Suprapubic skin (tissue), 4 donors: ENCODE measurements around the gene ZC3H8. TPM values are rescaled to one million over a fixed set of nuclear protein-coding genes. Genes with fewer than 3 reads are reported as not detected.

Experiments used
- DNase-seq, 2 donors: peaks; one replicate each; pipeline ENCODE4 v3.0.0-alpha.2; 2019; ENCODE audit warnings: low spot score in 2 of 2
- H3K27ac ChIP-seq: fragments of 200-600 bp; sonication (generic); one replicate; pipeline ENCODE4 v1.5.1; 2019
- H3K27me3 ChIP-seq: fragments of 200-600 bp; sonication (generic); one replicate; pipeline ENCODE4 v1.5.1; 2019
- H3K36me3 ChIP-seq: fragments of 200-600 bp; sonication (generic); one replicate; pipeline ENCODE4 v1.5.1; 2019
- H3K4me1 ChIP-seq: fragments of 200-600 bp; sonication (generic); one replicate; pipeline ENCODE4 v1.5.1; 2019
- H3K4me3 ChIP-seq: fragments of 200-600 bp; sonication (generic); one replicate; pipeline ENCODE4 v1.5.1; 2019; ENCODE audit warnings: mild to moderate bottlenecking
- H3K9me3 ChIP-seq: fragments of 200-600 bp; sonication (generic); one replicate; pipeline ENCODE4 v1.5.1; 2019
- EP300 ChIP-seq: sonication (generic); formaldehyde crosslinking; IDR thresholded peaks from one replicate; pipeline ENCODE4 v1.6.1; 2017; ENCODE audit warnings: antibody characterized with exemption
- POLR2A ChIP-seq, 2 donors: fragments of 450-650 bp; IDR thresholded peaks; one replicate each; pipeline ENCODE4 v1.6.1; 2017; ENCODE audit warnings: antibody characterized with exemption in 2 of 2, mild to moderate bottlenecking in 2 of 2, moderate library complexity in 2 of 2
- POLR2AphosphoS5 ChIP-seq, 3 donors: sonication (generic); formaldehyde crosslinking; IDR thresholded peaks; one replicate each; pipeline ENCODE4 v1.6.1; 2017; ENCODE audit warnings: antibody characterized with exemption in 3 of 3
- WGBS: methylation state at CpG from one replicate; pipeline ENCODE4 v1.1.5; 2018; 5-methylcytosine and 5-hydroxymethylcytosine counted together
- total RNA-seq, 4 donors: library from RNA; depleted of rRNA; stranded (reverse); fragments of >200 nt; gene quantifications; one replicate each; pipeline ENCODE4 v1.1.0, GENCODE V29; 2016
- TF ChIP-seq, protein P1 (sequence below), 2 donors: fragments of 200-600 bp in 1 of 2; fragments of 450-650 bp in 1 of 2; sonication (generic) in 1 of 2; IDR thresholded peaks; one replicate each; pipeline ENCODE4 v1.5.1; 2016 to 2019; ENCODE audit warnings: antibody characterized with exemption in 2 of 2, mild to moderate bottlenecking in 1 of 2, moderate library complexity in 1 of 2

The ZC3H8 gene
- total RNA-seq: 10 to 100 TPM; 10.1 to 65.9 (median 35.2) TPM

DNA sequence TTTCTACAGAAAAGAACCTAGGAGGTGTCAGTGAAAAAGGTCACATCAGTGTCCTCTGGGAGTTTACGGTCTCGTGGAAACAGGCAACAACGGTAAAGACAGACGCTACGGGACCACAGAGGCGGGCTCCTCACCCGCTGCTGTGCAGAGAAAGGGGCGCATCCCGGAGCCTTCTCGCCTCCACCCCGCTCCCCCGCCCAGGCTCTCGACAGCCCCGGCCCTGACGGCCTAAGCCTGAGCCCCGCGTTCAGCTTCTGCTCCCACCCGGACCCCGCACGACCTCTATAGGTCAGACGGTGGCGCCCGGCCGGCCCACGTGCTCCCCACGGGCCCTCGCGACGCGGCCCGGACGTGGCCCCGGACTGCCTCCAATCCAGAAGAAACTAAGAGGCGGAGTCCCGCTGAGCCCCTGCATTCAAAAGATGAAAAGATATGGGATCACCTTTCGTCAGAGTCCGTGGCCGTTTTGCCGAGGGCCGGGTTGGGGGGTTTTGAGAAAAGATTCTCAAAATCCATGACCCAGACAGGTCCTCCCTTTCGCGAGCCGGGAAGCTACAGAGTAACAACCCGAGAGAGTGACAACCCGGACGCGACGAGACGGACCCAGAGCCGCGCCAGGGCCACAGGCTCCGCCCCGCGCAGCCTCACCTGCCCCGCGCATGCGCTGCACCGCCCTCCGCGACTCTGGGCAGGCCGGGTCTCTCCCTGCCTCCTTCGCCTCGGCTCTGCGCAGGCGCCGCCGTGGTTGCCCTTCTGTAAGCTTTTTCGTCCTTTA is at the start of gene ZC3H8:
Gene ZC3H8 (minus strand): TSS at position 577 of the 775 bp plus-strand sequence. CDS start 61 bp downstream, at position 516.
- H3K4me1 ChIP-seq: peaks cover 20% of the 10 kb centered on the region
- H3K27me3 ChIP-seq: no peaks in the 10 kb centered on the region
- H3K4me3 ChIP-seq: peak within 1 kb of the TSS; percentile 76
- WGBS: 1% methylated on average over 38 of the region's 68 CpGs
- peak; percentile 96 for DNase-seq
- H3K36me3 ChIP-seq: no peaks in the 10 kb centered on the region
- TF ChIP-seq EP300: no peak
- TF ChIP-seq POLR2A (IDR thresholded peaks at IDR 0.05): peak; percentile 39 to 61
- peak in 1 of 3 donors; percentile 20 for TF ChIP-seq POLR2AphosphoS5 (IDR thresholded peaks at IDR 0.05)
- no peaks in the 10 kb centered on the region for H3K9me3 ChIP-seq
- H3K27ac ChIP-seq: peak within 1 kb of the TSS; percentile 85

DNA sequence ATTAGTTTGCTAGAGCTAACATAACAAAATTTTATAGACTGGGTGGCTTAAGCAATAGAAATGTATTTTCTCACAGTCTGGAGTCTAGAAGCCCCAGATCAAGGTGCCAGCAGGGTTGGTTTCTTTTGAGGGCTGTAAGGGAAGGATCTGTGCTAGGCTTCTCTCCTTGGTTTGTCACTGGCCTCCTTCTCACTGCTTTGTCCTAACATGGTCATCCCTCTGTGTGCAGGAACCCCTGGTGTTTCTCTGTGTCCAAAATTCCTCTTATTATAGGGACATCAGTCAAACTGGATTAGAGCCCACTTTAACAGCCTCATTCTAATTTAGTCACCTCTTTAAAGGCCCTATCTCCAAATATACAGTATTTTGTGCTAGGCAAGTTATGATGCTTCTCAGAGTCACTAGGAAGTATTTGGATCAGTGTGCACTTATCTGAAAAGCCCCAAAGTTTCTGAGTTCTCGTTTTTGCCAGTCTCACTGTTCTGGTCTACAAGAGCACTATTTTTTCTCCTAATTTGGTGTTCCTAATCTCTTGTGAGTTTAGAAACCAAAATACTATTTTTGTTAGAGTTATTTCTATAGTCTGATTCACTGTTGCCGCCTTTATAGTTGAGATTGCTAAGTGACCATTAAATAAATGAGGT is 49.6 kb upstream of the ZC3H8 start:
- Histone ChIP-seq H3K4me3 (no peak overlapping the region), H3K27ac (no peak overlapping the region), H3K4me1 (no peaks in the 10 kb centered on the region), H3K36me3 (peaks cover 49% of the 10 kb centered on the region), H3K27me3 (no peaks in the 10 kb centered on the region), H3K9me3 (no peaks in the 10 kb centered on the region)
- WGBS: 85% methylated on average over 2 of the region's 2 CpGs
- TF ChIP-seq POLR2A (IDR thresholded peaks at IDR 0.05) (no peak), EP300 (no peak), POLR2AphosphoS5 (IDR thresholded peaks at IDR 0.05) (no peak)
- TF ChIP-seq, protein P1, sequence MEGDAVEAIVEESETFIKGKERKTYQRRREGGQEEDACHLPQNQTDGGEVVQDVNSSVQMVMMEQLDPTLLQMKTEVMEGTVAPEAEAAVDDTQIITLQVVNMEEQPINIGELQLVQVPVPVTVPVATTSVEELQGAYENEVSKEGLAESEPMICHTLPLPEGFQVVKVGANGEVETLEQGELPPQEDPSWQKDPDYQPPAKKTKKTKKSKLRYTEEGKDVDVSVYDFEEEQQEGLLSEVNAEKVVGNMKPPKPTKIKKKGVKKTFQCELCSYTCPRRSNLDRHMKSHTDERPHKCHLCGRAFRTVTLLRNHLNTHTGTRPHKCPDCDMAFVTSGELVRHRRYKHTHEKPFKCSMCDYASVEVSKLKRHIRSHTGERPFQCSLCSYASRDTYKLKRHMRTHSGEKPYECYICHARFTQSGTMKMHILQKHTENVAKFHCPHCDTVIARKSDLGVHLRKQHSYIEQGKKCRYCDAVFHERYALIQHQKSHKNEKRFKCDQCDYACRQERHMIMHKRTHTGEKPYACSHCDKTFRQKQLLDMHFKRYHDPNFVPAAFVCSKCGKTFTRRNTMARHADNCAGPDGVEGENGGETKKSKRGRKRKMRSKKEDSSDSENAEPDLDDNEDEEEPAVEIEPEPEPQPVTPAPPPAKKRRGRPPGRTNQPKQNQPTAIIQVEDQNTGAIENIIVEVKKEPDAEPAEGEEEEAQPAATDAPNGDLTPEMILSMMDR (IDR thresholded peaks at IDR 0.05): no peak
- DNase-seq: no peak

DNA sequence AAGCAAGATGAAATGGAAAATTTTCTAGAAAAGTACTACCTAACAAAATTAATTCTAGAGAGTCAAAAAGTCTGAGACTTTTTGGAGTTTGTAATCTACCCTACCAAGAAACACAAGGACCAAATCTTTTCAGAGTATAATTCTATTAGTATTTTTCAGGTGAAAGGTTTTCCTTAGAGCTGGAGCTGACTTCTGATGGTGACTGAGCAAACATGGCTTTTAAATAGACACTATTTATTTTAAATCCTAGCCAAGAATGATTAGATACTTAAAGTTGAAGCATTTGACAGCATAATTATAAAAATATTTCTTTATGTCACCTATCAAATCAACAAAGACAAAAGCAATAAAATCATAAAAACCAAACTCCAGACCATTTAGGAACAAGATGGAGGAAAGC is 47.1 kb upstream of the ZC3H8 start:
- no peak for DNase-seq
- TF ChIP-seq, protein P1 (IDR thresholded peaks at IDR 0.05): no peak
- TF ChIP-seq POLR2AphosphoS5 (IDR thresholded peaks at IDR 0.05) (no peak), POLR2A (IDR thresholded peaks at IDR 0.05) (no peak), EP300 (no peak)

DNA sequence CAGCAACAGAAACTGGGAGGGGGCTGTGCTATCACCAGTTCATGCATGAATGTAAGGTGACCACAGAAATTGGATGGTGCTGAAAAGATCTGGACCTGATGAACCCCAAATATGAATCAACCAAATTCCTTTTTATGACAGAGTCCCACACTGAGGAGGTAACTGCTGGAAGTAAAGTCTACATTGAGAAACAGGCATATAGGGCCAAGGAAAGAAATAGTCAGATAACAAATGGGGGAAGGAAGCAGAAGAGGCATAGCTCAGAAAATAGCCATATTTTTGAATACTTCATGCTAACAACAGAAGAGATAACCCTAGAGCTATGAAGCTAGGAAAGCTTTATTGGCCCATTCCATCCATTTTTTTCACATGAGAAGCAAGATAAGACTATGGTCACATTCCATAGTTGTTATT is 46.3 kb upstream of the ZC3H8 start:
- Histone ChIP-seq H3K36me3 (peaks cover 22% of the 10 kb centered on the region), H3K27me3 (no peaks in the 10 kb centered on the region), H3K4me3 (no peak overlapping the region), H3K27ac (no peak overlapping the region), H3K4me1 (no peaks in the 10 kb centered on the region), H3K9me3 (no peaks in the 10 kb centered on the region)
- no peak for DNase-seq
- TF ChIP-seq POLR2AphosphoS5 (IDR thresholded peaks at IDR 0.05): no peak
- no peak for TF ChIP-seq POLR2A (IDR thresholded peaks at IDR 0.05)
- TF ChIP-seq EP300: no peak

More for the DNA sequence above, 47.1 kb upstream of the ZC3H8 start:
- Histone ChIP-seq H3K27me3 (no peaks in the 10 kb centered on the region), H3K4me1 (no peaks in the 10 kb centered on the region), H3K9me3 (no peaks in the 10 kb centered on the region), H3K4me3 (no peak overlapping the region), H3K27ac (no peak overlapping the region), H3K36me3 (peaks cover 30% of the 10 kb centered on the region)

DNA sequence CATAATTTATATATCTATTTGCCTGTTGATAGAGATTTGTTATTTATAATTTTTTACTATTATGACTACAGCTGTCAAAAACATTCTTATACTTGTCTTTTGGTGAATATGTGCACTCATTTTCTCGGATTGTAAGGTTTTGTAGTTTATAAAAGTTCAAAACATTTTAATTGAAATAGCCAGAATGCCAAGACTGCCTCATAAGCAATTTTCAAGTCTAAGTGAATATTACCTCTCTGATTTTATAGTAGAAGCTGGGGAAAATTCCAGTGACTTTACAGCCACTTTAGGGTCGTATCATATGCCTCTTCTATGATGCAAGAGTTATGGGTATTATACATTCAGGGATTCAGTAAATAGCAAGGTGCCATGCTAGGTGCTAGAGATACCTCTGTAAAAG is 41.6 kb upstream of the ZC3H8 start:
- 84% methylated on average over 2 of the region's 2 CpGs for WGBS
- Histone ChIP-seq H3K4me3 (no peak overlapping the region), H3K27ac (no peak overlapping the region), H3K9me3 (no peaks in the 10 kb centered on the region), H3K27me3 (no peaks in the 10 kb centered on the region), H3K36me3 (peaks cover 6% of the 10 kb centered on the region), H3K4me1 (peaks cover 4% of the 10 kb centered on the region)
- no peak for TF ChIP-seq EP300
- TF ChIP-seq, protein P1 (IDR thresholded peaks at IDR 0.05): no peak
- no peak for TF ChIP-seq POLR2AphosphoS5 (IDR thresholded peaks at IDR 0.05)
- TF ChIP-seq POLR2A (IDR thresholded peaks at IDR 0.05): no peak
- no peak for DNase-seq

DNA sequence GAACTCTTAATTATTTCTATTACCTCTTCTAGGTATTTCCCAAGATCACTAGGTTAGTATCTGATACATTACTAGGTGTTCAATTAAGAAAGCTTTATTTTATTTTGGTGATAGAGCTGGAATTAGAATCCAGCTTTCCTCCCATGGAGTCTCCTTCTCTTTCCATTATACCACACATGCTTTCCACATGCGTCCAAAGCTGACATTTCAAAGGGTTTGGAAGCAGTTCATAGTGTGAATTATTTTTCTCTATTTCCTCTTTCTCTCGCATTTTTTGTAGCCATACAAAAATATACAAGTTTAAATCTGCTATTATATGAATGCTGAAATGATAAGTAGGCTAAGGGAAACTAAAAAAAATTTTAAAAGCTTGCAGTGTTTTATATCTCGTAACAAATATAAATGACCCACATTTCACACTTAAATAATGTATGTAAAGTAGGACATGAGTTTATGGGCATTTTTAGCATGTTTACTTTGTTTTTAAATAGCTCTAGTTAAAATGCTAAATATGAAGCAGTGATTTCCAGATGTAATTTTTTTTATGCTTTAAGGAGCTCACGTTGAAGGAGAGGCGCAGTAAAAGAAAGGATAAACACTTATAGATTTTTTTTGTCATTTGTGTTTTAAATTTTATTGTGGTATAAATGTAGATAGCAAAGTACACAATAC is 40.7 kb upstream of the ZC3H8 start:
- peaks cover 4% of the 10 kb centered on the region for H3K4me1 ChIP-seq
- H3K4me3 ChIP-seq: no peak overlapping the region
- no peak overlapping the region for H3K27ac ChIP-seq
- no peak for DNase-seq
- WGBS: 66% methylated on average over 5 of the region's 5 CpGs
- H3K27me3 ChIP-seq: no peaks in the 10 kb centered on the region
- no peaks in the 10 kb centered on the region for H3K36me3 ChIP-seq
- no peaks in the 10 kb centered on the region for H3K9me3 ChIP-seq
- no peak for TF ChIP-seq POLR2A (IDR thresholded peaks at IDR 0.05)
- TF ChIP-seq POLR2AphosphoS5 (IDR thresholded peaks at IDR 0.05): no peak
- TF ChIP-seq, protein P1 (IDR thresholded peaks at IDR 0.05): no peak
- TF ChIP-seq EP300: no peak
